HEK293 (cell line): ENCODE results near the gene TMEM151B.

ENCODE experiments used
- CTCF ChIA-PET: fragments of 350-600 bp; formaldehyde crosslinking; extraction: SDS; loops from one replicate; lab custom pipeline; 2021; ENCODE audit warnings: antibody characterized with exemption; lab: Yijun Ruan, JAX
- POLR2A ChIA-PET: fragments of 300-600 bp; formaldehyde crosslinking; extraction: SDS; loops from one replicate; lab custom pipeline; 2020; ENCODE audit warnings: antibody characterized with exemption, inconsistent platforms; lab: Yijun Ruan, JAX
- H3K27ac ChIP-seq: fragments of 200-500 bp; sonication (Bioruptor generic); 2 replicates; pipeline ENCODE4 v1.5.1; 2014; ENCODE audit warnings: low read depth, low read length, control low read depth, inconsistent platforms; ENCODE audit errors: extremely low read depth
- H3K36me3 ChIP-seq, 2 experiments: fragments of 200-500 bp in 1 of 2; sonication (Bioruptor generic) in 1 of 2; 1 replicate in 1 of 2; 2 replicates in 1 of 2; pipeline ENCODE4 v1.5.1; 2014 to 2017; ENCODE audit warnings: inconsistent platforms in 2 of 2, low read length in 2 of 2; ENCODE audit not compliant: control insufficient read depth in 2 of 2, insufficient read depth in 1 of 2
- H3K4me1 ChIP-seq: fragments of 200-500 bp; sonication (Bioruptor generic); 2 replicates; pipeline ENCODE4 v1.5.1; 2014; ENCODE audit warnings: mild to moderate bottlenecking, low read length, inconsistent platforms; ENCODE audit not compliant: control insufficient read depth, insufficient read depth
- H3K4me3 ChIP-seq: 2 replicates; pipeline ENCODE4 v1.5.1; 2011; ENCODE audit warnings: low read depth, mild to moderate bottlenecking, control low read depth, low read length, moderate library complexity
- H3K9me3 ChIP-seq: fragments of 200-500 bp; sonication (Bioruptor generic); 2 replicates; pipeline ENCODE4 v1.5.1; 2014; ENCODE audit warnings: low read depth, low read length, inconsistent platforms; ENCODE audit not compliant: control insufficient read depth, insufficient read depth
- BCL11A ChIP-seq: fragments of 450-650 bp; formaldehyde crosslinking; IDR thresholded peaks from 2 replicates; pipeline ENCODE4 v1.5.1; 2016; ENCODE audit warnings: low read depth, missing biosample characterization, missing genetic modification characterization
- GFI1B ChIP-seq: fragments of 450-650 bp; formaldehyde crosslinking; IDR thresholded peaks from 2 replicates; pipeline ENCODE4 v1.5.1; 2016; ENCODE audit warnings: missing biosample characterization, missing genetic modification characterization
- KLF8 ChIP-seq: fragments of 450-650 bp; formaldehyde crosslinking; IDR thresholded peaks from 2 replicates; pipeline ENCODE4 v1.5.1; 2016; ENCODE audit warnings: missing biosample characterization, missing genetic modification characterization
- PRDM1 ChIP-seq: fragments of 450-650 bp; formaldehyde crosslinking; IDR thresholded peaks from 2 replicates; pipeline ENCODE4; 2016; ENCODE audit warnings: missing biosample characterization, missing genetic modification characterization
- PRDM4 ChIP-seq: fragments of 450-650 bp; formaldehyde crosslinking; IDR thresholded peaks from 2 replicates; pipeline ENCODE4 v1.5.1; 2017; ENCODE audit warnings: missing biosample characterization, missing genetic modification characterization
- ZFP3 ChIP-seq: fragments of 450-650 bp; formaldehyde crosslinking; IDR thresholded peaks from 2 replicates; pipeline ENCODE4 v1.5.1; 2016; ENCODE audit warnings: low read depth, missing biosample characterization, missing genetic modification characterization
- ZNF140 ChIP-seq: fragments of 450-650 bp; formaldehyde crosslinking; IDR thresholded peaks from 2 replicates; pipeline ENCODE4 v1.5.1; 2016; ENCODE audit warnings: missing biosample characterization, missing genetic modification characterization
- ZNF169 ChIP-seq: fragments of 450-650 bp; formaldehyde crosslinking; IDR thresholded peaks from 2 replicates; pipeline ENCODE4 v1.5.1; 2016; ENCODE audit warnings: missing biosample characterization, missing genetic modification characterization
- ZNF175 ChIP-seq: fragments of 450-650 bp; formaldehyde crosslinking; IDR thresholded peaks from 2 replicates; pipeline ENCODE4 v1.5.1; 2016; ENCODE audit warnings: missing biosample characterization, missing genetic modification characterization
- ZNF394 ChIP-seq: fragments of 450-650 bp; formaldehyde crosslinking; IDR thresholded peaks from 2 replicates; pipeline ENCODE4 v1.5.1; 2016; ENCODE audit warnings: missing biosample characterization, missing genetic modification characterization, mild to moderate bottlenecking, moderate library complexity, borderline replicate concordance
- ZNF529 ChIP-seq: fragments of 450-650 bp; formaldehyde crosslinking; IDR thresholded peaks from 2 replicates; pipeline ENCODE4 v1.5.1; 2017; ENCODE audit warnings: missing genetic modification characterization, missing biosample characterization; ENCODE audit not compliant: insufficient replicate concordance
- ZNF555 ChIP-seq: fragments of 450-650 bp; formaldehyde crosslinking; conservative IDR thresholded peaks from 2 replicates; pipeline ENCODE4 v1.5.1; 2017; ENCODE audit warnings: missing biosample characterization, mild to moderate bottlenecking, missing genetic modification characterization, inconsistent platforms
- ZNF560 ChIP-seq: fragments of 450-650 bp; formaldehyde crosslinking; IDR thresholded peaks from 2 replicates; pipeline ENCODE4 v1.5.1; 2017; ENCODE audit warnings: missing biosample characterization, missing genetic modification characterization, borderline replicate concordance
- ZNF561 ChIP-seq: fragments of 450-650 bp; IDR thresholded peaks from 2 replicates; pipeline ENCODE4 v1.5.1; 2018; ENCODE audit warnings: missing biosample characterization, missing genetic modification characterization, borderline replicate concordance
- ZNF585B ChIP-seq: fragments of 450-650 bp; formaldehyde crosslinking; IDR thresholded peaks from 2 replicates; pipeline ENCODE4 v1.5.1; 2016; ENCODE audit warnings: missing biosample characterization, missing genetic modification characterization
- ZNF768 ChIP-seq: fragments of 450-650 bp; formaldehyde crosslinking; IDR thresholded peaks from 2 replicates; pipeline ENCODE4 v1.5.1; 2018; ENCODE audit warnings: missing biosample characterization, mild to moderate bottlenecking, missing genetic modification characterization
- ZNF837 ChIP-seq: fragments of 450-650 bp; formaldehyde crosslinking; IDR thresholded peaks from 2 replicates; pipeline ENCODE4 v1.5.1; 2016; ENCODE audit warnings: missing biosample characterization, missing genetic modification characterization
- ZNF843 ChIP-seq: fragments of 450-650 bp; formaldehyde crosslinking; IDR thresholded peaks from 2 replicates; pipeline ENCODE4 v1.5.1; 2016; ENCODE audit warnings: missing biosample characterization, missing genetic modification characterization
- TF ChIP-seq, protein P1 (sequence below): fragments of 450-650 bp; formaldehyde crosslinking; IDR thresholded peaks from 2 replicates; pipeline ENCODE4 v1.5.1; 2017; ENCODE audit warnings: missing biosample characterization, missing genetic modification characterization
- TF ChIP-seq, protein P2 (sequence below): fragments of 450-650 bp; formaldehyde crosslinking; conservative IDR thresholded peaks from 2 replicates; pipeline ENCODE4 v1.5.1; 2016; ENCODE audit warnings: low read depth, missing biosample characterization, missing genetic modification characterization
- TF ChIP-seq, protein P3 (sequence below): fragments of 450-650 bp; formaldehyde crosslinking; IDR thresholded peaks from 2 replicates; pipeline ENCODE4 v1.5.1; 2016; ENCODE audit warnings: missing biosample characterization, missing genetic modification characterization

TMEM151B gene

DNA sequence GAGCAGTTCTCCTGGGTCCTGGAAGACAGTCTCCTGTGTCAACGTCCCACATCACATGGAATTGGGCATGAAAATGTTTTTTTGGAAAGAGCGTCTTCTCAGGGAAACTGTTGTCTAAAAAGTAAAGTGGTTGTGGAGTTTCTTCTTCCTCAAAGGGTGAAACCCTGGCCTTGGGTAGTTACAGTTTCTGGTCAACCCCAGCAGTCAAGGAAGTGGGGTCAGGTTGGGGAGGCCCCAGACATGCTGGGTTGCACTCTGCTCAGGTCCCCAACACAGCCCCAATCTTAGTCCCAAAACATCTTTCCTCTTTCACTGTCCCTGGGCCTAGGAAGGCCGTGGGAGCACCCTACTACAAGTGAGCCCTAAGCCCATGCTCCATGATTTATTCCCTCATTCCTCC lies 3.9 kb upstream of the TMEM151B start:
- Histone ChIP-seq H3K36me3 (peaks cover 0 to 10% of the 10 kb centered on the region in 2 experiments; a peak in 1 of 3 replicates), H3K4me3 (no peak overlapping the region)
- CTCF ChIA-PET: interaction anchor here (0.6 to 7.2 kb wide), 23 partner anchors 10 to 1849 kb away, joined by 3 to 208 read pairs (median 4); partner anchors contain the start of genes AARS2, SLC35B2 and SPATS1
- no peak for TF ChIP-seq ZNF561 (tag by site-specific recombination)
- no peak for TF ChIP-seq PRDM4 (tag by site-specific recombination)
- TF ChIP-seq ZFP3 (tag by site-specific recombination): no peak
- TF ChIP-seq, protein P1, sequence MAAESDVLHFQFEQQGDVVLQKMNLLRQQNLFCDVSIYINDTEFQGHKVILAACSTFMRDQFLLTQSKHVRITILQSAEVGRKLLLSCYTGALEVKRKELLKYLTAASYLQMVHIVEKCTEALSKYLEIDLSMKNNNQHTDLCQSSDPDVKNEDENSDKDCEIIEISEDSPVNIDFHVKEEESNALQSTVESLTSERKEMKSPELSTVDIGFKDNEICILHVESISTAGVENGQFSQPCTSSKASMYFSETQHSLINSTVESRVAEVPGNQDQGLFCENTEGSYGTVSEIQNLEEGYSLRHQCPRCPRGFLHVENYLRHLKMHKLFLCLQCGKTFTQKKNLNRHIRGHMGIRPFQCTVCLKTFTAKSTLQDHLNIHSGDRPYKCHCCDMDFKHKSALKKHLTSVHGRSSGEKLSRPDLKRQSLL (tag by site-specific recombination): no peak
- TF ChIP-seq BCL11A (tag by site-specific recombination): no peak
- no peak for TF ChIP-seq ZNF585B (tag by site-specific recombination)
- no peak; the same call in 1 of the 2 replicates for TF ChIP-seq PRDM1 (tag by site-specific recombination)
- TF ChIP-seq ZNF169 (tag by site-specific recombination): no peak
- no peak for TF ChIP-seq ZNF768 (tag by site-specific recombination)
- no peak for TF ChIP-seq KLF8 (tag by site-specific recombination)
- TF ChIP-seq ZNF555 (tag by site-specific recombination): no peak
- TF ChIP-seq ZNF529: no peak
- no peak for TF ChIP-seq ZNF837 (tag by site-specific recombination)
- TF ChIP-seq, protein P2, sequence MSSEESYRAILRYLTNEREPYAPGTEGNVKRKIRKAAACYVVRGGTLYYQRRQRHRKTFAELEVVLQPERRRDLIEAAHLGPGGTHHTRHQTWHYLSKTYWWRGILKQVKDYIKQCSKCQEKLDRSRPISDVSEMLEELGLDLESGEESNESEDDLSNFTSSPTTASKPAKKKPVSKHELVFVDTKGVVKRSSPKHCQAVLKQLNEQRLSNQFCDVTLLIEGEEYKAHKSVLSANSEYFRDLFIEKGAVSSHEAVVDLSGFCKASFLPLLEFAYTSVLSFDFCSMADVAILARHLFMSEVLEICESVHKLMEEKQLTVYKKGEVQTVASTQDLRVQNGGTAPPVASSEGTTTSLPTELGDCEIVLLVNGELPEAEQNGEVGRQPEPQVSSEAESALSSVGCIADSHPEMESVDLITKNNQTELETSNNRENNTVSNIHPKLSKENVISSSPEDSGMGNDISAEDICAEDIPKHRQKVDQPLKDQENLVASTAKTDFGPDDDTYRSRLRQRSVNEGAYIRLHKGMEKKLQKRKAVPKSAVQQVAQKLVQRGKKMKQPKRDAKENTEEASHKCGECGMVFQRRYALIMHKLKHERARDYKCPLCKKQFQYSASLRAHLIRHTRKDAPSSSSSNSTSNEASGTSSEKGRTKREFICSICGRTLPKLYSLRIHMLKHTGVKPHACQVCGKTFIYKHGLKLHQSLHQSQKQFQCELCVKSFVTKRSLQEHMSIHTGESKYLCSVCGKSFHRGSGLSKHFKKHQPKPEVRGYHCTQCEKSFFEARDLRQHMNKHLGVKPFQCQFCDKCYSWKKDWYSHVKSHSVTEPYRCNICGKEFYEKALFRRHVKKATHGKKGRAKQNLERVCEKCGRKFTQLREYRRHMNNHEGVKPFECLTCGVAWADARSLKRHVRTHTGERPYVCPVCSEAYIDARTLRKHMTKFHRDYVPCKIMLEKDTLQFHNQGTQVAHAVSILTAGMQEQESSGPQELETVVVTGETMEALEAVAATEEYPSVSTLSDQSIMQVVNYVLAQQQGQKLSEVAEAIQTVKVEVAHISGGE (tag by site-specific recombination): no peak
- no peak for TF ChIP-seq GFI1B (tag by site-specific recombination)
- no peak for TF ChIP-seq ZNF140
- TF ChIP-seq, all 188 proteins: peak for 0
- POLR2A ChIA-PET: no interaction called here
- Histone ChIP-seq H3K9me3 (no peaks in the 10 kb centered on the region), H3K27ac (no peak overlapping the region), H3K4me1 (peaks cover 4% of the 10 kb centered on the region; the same call in 1 of the 2 replicates)

GRCh38 chr6:44267252-44267651 lies 3.0 kb upstream of the TMEM151B start:
- Histone ChIP-seq H3K9me3 (no peaks in the 10 kb centered on the region), H3K27ac (no peak overlapping the region), H3K4me1 (peaks cover 4% of the 10 kb centered on the region; the same call in 1 of the 2 replicates), H3K36me3 (peaks cover 0 to 2% of the 10 kb centered on the region in 2 experiments; a peak in 1 of 3 replicates), H3K4me3 (no peak overlapping the region)
- CTCF ChIA-PET: interaction anchor here (0.6 to 7.2 kb wide), 33 partner anchors 11 to 699 kb away, joined by 3 to 208 read pairs (median 5); partner anchors contain the start of genes AARS2, HSP90AB1, SLC35B2 and SPATS1
- POLR2A ChIA-PET: interaction anchor here (1.1 to 1.9 kb wide), 2 partner anchors 38 to 650 kb away, joined by 3 to 14 read pairs; no protein-coding TSS in a partner anchor
- TF ChIP-seq, protein P3, sequence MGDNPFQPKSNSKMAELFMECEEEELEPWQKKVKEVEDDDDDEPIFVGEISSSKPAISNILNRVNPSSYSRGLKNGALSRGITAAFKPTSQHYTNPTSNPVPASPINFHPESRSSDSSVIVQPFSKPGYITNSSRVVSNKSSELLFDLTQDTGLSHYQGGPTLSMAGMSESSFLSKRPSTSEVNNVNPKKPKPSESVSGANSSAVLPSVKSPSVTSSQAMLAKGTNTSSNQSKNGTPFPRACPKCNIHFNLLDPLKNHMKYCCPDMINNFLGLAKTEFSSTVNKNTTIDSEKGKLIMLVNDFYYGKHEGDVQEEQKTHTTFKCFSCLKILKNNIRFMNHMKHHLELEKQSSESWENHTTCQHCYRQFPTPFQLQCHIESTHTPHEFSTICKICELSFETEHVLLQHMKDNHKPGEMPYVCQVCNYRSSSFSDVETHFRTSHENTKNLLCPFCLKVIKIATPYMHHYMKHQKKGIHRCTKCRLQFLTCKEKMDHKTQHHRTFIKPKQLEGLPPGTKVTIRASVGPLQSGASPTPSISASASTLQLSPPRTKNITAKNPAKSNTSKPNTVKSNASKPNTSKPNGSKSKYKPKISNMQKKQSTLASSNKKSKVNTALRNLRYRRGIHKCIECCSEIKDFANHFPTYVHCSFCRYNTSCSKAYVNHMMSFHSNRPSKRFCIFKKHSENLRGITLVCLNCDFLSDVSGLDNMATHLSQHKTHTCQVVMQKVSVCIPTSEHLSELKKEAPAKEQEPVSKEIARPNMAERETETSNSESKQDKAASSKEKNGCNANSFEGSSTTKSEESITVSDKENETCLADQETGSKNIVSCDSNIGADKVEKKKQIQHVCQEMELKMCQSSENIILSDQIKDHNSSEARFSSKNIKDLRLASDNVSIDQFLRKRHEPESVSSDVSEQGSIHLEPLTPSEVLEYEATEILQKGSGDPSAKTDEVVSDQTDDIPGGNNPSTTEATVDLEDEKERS: no peak
- TF ChIP-seq PRDM4 (tag by site-specific recombination) (no peak), ZNF768 (tag by site-specific recombination) (no peak), ZNF560 (tag by site-specific recombination) (no peak), ZNF175 (tag by site-specific recombination) (no peak), ZNF843 (no peak), ZNF394 (tag by site-specific recombination) (no peak)
